Hematopoietic multipotent progenitor cell treated with erythropoietin and hydrocortisone succinate and interleukin-3 and kit ligand, for 17 days (in vitro differentiated cells): ENCODE results near the gene KIN.
A peak's percentile ranks its signal among the peaks of the same experiment; 100 is the strongest.
"Not testable (repeated sequence)": the region's sequence is repeated elsewhere in the genome, so short reads cannot be mapped to it uniquely, and the experiment has no call there.

Experiments used
- DNase-seq: peaks from one replicate; pipeline ENCODE4 v3.0.0-alpha.2; 2015; ENCODE audit warnings: low spot score

Gene KIN

DNA sequence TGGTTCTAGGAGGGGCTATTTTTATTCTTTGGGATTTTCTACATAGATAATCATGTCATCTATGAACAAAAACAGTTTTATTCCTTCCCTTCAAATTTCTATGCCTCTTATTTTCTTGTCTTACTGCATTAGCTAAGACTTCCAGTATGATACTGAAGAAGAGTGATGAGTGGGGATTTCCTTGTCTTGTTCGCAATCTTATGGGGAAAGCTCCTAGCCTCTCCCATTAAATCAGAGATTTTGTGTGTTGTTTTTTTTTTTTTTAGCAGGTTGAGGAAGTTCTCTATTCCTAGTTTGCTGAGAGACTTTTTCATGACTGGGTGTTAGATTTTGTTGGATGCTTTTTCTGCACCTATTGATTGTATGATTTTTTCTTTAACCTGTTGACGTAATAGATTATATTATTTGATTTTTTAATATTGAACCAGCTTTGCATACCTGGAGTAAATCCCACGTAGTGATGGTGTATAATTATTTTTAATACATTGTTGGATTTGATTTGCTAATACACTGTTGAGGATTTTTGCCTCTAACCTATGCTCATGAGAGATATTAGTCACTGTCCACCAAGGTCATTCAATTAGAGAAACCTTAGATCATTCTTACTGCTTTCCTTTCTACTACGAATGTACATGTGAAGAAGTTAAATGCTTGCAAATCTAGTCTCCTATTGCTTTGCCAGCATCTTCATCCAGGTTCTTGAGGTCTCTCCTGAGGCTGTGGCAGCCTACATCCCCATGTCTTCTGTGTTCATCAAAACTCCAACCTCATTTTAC, 6.6 kb upstream of the KIN start:
- no peak for DNase-seq

DNA sequence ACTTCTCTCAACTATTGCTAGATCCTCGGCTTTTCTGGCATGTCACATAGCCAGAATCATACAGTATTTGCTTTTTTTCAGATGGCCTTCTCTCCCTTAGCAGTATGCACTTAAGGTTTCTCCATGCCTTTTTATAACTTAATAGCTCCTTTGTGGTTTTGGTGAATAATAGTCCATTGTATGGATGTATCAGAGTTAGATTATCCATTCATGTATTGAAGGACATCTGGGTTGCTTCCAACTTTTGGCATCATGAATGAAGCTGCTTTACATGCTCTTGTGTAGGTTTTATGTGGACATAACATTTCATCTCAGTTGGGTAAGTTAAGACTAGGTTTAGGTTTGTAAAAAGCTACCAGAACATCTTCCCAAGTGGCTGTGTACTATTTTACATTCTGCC, 4.7 kb upstream of the KIN start:
- DNase-seq, result no peak

DNA sequence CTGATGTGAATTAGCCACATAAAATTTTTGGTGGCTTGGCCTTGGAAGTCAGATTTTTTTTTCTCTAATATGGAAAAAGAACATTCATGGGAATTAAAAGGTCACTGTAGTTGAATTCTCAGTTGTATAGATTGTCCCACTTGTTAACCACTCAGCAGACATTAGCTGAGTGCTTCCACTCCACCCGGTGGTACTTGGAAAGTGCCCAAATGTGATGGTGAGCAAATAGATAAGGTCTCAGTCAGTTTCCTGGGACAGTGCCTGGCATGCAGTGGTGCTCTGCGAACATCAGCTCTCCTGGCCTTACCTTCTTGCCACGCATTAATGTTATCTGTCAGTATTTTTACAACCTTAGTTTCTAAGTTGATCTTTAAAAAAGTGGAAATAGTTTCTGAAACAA, 1.6 kb upstream of the KIN start:
- DNase-seq, result peak; percentile 66

DNA sequence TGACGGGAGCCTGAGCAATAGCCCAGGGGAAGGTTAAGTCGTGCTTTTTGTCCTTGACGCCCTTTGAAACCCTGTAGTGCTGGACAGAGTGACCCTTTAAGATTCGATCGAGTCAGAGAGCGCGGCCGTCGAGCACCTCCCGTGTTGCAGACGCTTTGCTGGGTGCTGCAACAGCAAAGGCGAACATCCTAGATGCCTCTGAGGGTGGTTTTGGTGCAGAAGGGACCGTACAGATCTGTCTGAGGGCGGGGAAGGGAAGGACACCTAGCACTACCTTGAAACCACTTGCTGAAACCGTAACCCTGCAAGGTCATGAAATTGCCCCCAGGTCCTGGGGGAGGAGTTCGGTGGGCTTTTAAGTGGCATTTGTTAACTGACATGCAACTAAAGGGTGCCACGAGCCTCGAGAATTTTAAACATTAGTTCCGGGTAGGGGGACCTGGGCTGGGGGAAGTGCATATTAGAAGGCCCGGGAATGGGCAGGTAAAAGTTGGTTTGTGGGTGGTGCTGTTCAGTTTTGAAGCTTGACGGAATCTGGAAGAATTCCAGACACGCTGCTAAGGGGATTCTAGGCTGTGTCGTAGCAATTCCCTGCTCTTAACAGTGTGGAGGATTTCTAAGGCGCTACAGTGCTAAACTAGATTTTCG, 970 bp upstream of the KIN start:
- DNase-seq, result peak; percentile 24

DNA sequence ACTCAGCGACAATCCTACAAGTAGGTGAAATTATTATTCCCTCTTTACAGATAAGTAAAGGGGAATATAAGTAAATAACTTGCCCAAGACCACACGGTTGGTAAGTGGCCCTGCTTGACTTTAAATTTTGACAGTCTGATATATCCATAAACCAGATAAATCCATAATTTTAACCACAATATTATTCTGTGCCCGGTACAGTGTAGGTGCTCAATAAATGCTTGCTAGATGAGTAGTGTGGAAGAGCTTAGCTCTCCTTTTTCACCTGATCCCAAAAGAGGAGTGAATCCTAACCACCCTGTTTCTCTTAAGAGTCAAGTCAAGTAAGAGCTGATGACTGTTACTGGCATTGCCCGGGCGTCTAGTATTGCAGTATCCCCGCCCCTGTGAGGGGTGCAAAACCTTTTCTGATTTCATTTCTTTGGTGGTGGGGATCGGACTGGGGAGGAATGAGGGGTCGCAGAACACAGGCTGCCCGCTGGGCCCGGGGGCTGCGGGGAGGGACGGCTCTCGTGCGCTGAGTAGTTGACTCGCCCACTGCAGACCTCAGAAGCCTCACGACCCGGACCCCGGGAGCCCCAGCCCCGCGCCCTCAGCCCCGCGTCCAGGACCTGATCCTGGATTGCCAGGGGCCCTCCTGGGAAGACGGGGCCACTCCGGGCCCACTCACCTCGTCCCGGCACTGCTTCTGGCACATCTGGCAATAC, 490 bp downstream of the KIN start:
- peak; percentile 36 for DNase-seq

DNA sequence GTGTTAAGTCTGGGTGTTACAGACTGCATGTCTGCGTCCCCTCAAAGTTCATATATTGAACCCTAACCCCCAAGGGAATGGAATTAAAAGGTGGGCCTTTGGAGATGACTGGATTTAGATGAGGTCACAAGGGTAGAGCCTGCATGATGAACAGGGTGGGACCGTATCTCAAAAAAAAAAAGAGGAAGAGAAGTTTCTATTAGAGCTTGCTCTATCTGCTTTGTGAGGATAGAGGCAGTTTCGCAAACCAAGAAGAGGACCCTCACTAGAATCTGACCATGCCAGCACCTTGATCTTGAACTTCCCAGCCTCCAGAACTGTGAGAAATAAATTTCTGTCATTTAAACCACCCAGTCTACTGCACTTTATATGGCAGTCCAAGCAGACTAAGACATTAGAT, 1.4 kb downstream of the KIN start:
- no peak for DNase-seq

DNA sequence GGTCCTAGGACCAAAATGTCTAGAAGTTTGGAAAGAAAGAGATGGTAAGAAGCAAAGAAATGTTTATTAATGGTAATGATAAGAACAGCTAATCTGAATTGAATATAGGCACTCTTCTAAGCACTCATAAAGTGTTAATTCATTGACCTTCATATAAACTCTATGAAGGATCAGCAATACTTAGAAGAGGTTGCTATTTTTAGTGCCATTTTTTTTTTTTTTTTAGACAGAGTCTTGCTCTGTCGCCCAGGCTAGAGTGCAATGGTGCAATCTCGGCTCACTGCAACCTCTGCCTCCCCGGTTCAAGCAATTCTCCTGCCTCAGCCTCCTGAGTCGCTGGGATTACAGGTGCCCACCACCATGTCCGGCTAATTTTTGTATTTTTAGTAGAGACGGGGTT, 5.6 kb downstream of the KIN start:
- not testable (repeated sequence) for DNase-seq

DNA sequence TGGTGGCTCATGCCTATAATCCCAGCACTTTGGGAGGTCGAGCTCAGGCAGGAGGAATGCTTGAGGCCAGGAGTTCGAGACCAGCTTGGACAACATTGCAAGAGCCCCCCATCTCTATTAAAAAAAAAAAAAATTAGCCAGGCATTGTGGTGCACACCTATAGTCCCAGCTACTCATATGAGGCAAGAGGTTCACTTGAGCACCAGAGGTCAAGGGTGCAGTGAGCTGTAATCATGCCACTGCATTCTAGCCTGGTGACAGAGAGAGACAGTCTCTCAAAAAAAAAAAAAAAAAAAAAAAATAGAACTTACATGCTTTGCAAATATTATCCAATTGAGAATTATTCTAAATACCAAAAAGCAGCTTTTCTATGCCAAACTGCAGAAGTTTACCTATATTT, 11.0 kb downstream of the KIN start:
- DNase-seq, result no peak

DNA sequence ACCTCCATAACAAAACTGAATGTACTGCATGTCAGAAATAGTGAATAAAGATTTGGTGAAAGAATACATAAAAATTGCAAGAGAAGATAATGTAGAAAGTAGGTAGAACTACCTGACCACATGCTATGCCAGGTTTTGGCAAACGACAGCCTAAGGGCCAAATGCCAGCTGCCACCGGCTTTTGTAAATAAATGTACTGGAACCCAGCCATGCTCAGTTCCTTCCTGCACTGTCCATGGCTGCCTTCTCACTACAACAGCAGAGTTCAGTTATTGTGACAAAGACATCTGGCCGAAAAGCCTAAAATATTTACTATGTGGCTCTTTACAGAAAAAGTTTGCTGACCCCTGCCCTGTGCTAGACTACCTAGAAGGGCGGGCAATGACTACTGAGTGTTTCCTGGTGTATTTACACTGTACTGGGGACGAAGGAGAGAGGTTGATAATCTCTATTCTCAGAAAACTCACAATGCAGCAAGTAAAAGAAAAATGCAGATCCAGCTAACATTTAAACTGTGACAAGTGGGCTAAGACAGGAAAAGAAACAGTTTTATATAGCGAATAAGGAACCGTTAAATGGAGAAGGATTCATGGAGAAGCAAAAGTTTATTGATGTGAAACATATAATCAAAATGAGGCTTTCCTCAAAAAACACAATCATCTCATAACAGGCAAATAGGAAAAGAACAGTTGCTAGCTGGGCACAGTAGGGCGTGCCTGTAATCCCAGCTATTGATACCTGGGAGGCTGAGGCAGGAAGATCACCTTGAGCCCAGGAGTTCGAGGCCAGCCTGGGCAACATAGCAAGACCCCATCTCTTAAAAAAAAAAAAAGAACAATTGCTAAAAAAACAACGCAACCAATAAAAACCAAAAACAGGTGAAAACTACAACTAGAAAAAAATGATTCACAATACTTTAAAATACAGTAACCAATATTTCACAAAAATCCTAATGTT, 13.7 kb downstream of the KIN start:
- DNase-seq, result no peak

DNA sequence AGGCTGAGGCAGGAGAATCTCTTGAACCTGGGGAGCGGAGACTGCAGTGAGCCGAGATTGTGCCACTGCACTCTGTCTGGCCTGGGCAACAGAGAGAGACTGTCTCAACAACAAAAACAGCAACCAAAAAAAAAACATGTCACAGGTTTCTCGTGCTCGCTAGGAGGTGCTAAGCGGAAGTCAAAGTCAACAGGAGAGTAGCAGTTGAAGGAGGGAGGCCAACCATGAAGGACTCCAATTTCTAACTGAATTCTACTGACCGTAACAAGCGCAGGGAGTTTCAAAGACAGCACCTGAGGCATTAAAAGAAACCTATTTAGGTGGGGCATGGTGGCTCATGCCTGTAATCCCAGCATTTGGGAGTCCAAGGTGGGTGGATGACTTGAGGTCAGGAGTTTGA, 19.4 kb downstream of the KIN start:
- no peak for DNase-seq

DNA sequence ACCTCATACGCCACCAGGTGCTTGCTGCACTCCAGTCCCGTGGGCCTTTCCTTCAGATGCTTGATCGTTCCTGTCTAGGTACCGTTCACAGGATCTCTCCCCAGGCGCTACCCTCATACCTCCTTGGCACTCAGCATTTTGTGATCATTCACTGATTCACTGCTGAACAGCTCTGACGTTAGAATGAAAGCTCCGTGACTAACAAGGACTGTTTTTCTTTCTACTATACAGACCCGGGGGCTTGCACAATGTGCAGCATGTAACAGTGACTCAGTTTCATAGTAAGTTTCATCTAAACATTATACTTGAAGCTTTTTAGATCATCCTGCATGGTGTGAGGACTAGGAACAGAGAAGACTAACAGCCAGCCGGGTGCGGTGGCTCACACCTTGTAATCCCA, 20.6 kb downstream of the KIN start:
- no peak for DNase-seq

DNA sequence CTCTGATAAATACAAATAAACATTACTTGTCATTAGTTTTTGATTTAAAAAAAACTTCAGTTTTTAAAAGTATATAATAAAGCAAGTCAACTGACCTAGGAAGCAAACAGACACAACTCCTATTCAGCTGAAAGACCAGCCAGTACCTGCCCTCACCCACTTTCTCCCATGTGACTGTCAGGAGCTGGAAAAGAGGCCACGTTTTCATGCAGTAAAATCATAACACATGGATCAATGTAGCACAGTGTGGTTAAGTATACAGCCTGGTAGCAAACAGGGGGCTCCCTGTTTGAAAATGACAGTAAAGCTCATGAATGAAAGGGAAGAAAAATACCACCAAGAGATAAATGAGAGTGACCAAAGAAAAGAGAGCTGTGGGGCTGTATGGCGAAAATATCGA, 21.6 kb downstream of the KIN start:
- no peak for DNase-seq

DNA sequence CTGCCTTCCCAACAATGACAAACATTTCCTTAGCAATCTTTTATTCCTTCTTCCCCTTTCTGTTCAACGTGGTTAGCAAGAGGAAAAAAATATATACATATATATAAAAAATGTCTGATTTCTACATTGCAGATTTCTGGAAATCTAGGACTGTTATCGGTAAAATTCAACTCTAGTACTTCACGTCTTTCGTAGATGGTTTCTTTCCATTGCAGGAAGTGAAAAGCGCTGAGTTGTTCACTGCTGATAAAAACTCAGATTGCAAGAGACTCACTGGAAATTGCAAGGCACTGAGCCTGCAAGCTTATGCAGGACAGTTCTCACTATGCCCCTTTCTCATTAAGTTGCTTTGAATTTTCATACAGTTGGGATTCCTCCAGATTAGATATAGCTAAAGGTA, 23.9 kb downstream of the KIN start:
- DNase-seq, result no peak

DNA sequence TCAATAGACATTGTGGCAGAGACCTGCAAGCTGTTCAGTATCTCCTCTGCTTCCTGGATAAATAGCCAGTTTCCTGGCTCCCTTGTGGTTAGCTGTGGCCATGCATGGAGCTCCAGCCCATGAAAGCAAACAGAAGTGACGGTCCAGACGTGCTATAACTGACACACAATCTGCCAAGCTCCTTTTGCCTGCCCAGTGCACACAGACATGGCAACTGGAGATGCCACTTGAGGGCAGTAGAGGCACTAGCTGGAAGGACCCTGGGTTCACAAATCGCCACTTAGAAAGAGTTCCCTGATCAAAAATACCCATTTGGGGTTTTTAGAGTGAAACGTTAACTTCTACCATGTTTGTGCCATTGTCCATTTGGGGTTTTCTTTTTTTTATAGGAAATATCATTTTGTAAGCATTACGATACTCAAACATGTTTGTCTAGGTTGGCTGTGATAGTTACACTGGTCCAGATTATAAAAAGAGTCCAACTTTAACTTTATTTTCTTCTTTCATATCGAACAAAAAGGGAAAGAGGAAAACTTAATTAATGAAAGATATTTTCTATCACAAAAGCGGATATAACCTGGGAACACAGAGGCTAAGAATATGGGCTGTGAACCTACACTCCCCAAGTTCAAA, 31.3 kb downstream of the KIN start:
- peak; percentile 39 for DNase-seq

DNA sequence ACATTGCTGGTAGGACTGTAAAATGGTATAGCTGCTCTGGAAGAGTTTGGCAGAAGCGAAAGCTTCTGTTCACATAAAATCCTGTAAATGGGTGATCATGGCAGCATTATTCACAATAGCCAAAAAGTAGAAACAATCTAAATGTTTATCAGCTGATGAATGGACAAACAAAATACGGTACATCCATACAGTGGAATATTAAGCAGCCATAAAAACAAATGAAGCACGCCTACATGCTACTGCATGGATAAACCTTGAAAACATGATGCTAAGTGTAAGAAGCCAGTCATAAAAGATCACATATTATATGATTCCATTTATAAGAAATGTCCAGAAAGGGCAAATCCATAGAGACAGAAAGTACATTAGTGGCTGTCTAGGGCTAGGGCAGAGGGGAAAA, 32.7 kb downstream of the KIN start:
- no peak for DNase-seq

DNA sequence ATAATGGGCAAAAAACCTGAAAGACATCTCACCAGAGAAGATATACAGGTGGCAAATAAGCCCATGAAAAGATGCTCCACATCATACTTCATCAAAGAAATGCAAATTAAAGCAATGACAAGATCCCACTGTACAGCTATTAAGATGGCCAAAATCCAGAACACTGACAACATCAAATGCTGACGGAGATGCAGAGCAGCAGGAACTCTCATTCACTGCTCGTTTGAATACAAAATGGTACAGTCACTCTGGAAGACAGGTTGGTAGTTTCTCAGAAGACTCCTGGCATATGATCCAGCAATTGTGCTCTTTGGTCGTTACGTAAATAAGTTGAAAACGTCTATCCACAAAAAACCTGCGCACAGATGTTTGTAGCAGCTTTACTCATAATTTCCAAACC, 35.5 kb downstream of the KIN start:
- no peak for DNase-seq

DNA sequence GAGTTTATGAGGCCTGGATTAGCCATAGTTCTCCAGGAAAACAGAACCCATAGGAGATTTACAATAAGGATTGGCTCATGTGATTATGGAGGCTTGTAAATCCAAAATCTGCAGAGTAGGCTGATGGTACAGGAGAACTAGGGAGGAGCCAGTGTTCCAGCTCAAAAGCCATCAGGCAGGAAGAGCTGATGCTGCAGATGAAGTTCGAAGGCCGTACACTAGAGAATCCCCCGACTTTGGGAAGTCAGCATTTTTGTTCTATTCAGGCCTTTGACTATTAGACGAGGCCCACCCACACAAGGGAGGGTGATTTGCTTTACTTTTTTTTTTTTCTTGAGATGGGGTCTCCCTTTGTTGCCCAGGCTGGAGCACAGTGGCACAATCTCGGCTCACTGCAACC, 37.6 kb downstream of the KIN start:
- no peak for DNase-seq

DNA sequence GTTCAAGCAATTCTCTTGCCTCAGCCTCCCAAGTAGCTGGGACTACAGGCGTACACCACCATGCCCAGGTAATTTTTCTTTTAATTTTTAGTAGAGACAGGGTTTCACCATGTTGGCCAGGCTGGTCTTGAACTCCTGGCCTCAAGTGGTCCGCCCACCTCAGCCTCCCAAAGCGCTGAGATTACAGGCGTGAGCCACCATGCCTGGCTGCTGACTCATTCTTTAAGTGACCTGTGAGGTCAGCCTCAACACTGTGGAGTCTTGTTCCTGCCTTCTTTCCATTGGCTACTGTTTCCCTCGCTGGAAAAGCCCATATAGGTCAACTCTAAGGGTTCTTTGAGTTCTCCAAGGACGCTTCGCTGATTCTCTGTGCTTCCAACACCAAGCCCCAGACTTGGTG, 39.2 kb downstream of the KIN start:
- DNase-seq, result not testable (repeated sequence)

DNA sequence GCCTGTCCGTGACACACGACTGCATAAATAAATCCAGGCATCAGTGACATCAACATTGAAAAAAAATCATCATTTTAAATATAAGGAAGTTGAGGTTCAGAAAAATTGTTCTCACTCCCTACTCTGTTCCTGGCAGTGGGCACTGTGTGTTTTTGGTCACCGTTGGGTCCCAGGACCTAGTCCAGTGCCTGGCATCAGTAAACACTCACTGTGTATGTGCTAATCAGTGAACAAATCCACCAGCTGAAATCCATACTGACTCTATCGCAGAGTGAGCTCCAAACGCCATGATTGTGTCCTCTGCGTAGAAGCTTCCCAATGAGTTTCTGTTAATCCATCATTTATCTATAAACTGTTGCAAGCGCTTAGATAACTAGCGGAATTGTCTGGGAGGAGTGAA, 43.5 kb downstream of the KIN start:
- DNase-seq, result no peak

DNA sequence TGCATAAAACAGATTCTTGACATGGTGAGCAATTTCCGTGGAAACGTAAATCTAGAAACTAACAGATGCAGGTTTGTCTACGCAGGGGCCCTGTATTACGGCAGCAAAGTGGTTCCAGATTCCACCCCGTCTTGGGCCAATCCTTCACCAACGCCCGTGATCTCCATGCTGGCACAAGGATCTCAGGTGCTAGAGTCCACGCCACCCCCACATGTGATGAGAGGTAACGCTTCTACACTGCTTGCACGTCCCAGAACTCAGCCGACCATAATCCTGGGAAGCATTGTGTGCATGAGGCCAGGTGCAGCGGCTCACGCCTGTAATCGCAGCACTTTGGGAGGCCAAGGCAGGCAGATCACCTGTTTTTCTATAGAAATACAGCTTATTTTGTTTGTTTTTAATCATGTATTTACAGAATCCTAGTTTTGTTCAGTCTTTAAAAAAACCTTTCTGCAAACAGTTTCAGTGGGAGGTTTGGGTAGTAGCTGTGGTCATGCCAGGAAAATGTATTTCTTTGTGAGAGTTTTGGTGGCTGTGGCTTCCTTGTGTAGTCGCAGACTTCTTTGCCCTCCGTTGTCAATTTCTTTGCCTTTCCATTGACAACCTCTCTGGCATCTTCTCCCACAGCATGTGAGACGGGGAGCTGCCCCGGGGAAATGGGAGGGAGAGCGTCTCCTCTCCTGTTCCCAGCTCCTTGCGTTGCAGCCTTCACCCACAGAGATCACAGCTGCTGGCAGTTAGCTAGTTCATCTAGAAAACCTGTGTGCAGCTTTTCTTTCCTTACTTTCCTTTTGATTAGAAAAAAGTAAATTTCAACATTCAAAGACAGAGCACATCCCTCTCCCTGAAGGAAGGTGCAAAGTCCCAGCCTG, 49.0 kb downstream of the KIN start:
- no peak for DNase-seq

DNA sequence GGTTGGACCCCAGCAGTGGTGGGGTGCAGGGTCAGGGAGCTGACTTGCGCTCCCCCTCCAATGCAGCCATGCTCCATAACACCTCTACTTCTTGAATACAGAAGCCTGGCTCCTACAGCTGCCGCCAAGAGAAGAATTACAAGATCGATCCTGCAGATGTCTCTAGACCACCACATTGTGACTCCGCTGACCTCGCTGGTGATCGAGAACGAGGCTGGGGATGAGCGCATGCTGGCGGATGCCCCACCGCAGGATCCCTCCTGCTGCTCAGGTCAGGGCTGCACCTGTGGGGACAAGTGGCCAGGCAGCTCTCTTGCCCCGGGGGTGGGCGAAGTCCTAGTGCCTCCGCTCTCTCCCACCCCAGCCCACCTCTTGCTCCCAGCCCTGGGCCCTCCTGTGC, 53.0 kb downstream of the KIN start:
- DNase-seq, result no peak
